Sigmoid colon (tissue), 7 donors: Measurements from ENCODE around the gene B4GALT3. TPM values are rescaled to one million over a fixed set of nuclear protein-coding genes. Genes with fewer than 3 reads are reported as not detected.
A peak's percentile ranks its signal among the peaks of the same experiment; 100 is the strongest.

Experiments
- DNase-seq: peaks from one replicate; pipeline ENCODE4 v3.0.0-alpha.2; 2019
- H3K27ac ChIP-seq, 4 donors: fragments of 200-600 bp; sonication (generic); one replicate each; pipeline ENCODE4 v1.5.1; 2016 to 2019; ENCODE audit warnings: mild to moderate bottlenecking in 1 of 4
- H3K27me3 ChIP-seq, 3 donors: fragments of 200-600 bp; sonication (generic); one replicate each; pipeline ENCODE4 v1.5.1; 2019; ENCODE audit warnings: mild to moderate bottlenecking in 1 of 3
- H3K36me3 ChIP-seq, 4 donors: fragments of 200-600 bp; sonication (generic); one replicate each; pipeline ENCODE4 v1.5.1; 2016 to 2019
- H3K4me1 ChIP-seq, 4 donors: fragments of 200-600 bp; sonication (generic); one replicate each; pipeline ENCODE4 v1.5.1; 2017 to 2019
- H3K4me3 ChIP-seq, 4 donors: fragments of 200-600 bp; sonication (generic); one replicate each; pipeline ENCODE4 v1.5.1; 2017 to 2019; ENCODE audit warnings: mild to moderate bottlenecking in 2 of 4, moderate library complexity in 1 of 4
- H3K9me3 ChIP-seq, 4 donors: fragments of 200-600 bp in 3 of 4; sonication (generic) in 3 of 4; one replicate each; pipeline versions ENCODE4 v1.5.1 to v1.6.1; 2013 to 2019
- EP300 ChIP-seq, 4 donors: sonication (generic); formaldehyde crosslinking; IDR thresholded peaks; one replicate each; pipeline ENCODE4 v1.6.1; 2017; ENCODE audit warnings: antibody characterized with exemption in 4 of 4
- POLR2A ChIP-seq, 2 donors: fragments of 450-650 bp; IDR thresholded peaks; one replicate each; pipeline ENCODE4 v1.6.1; 2016; ENCODE audit warnings: antibody characterized with exemption in 2 of 2, mild to moderate bottlenecking in 2 of 2, moderate library complexity in 2 of 2
- POLR2AphosphoS5 ChIP-seq, 4 donors: sonication (generic); formaldehyde crosslinking; IDR thresholded peaks; one replicate each; pipeline ENCODE4 v1.6.1; 2017; ENCODE audit warnings: antibody characterized with exemption in 4 of 4
- whole genome bisulfite sequencing, 2 donors: extraction: QIAGEN DNeasy Blood & Tissue Kit; methylation state at CpG; one replicate each; pipeline ENCODE4 v1.1.7; 2013; 5-methylcytosine and 5-hydroxymethylcytosine counted together
- intact Hi-C: fragments of 100-400 bp; cut with DNase I; formaldehyde crosslinking; loops from one replicate; pipeline ENCODE4 v1.15.1; 2023
- polyA plus RNA-seq, 3 donors: library from polyadenylated mRNA; stranded (reverse); fragments of 200-250 nt; gene quantifications; one replicate each; pipeline ENCODE4 v1.2.3, GENCODE V29; 2013
- total RNA-seq, 4 donors: library from RNA; depleted of rRNA; stranded (reverse); fragments of >200 nt; gene quantifications; one replicate each; pipeline ENCODE4 v1.1.0, GENCODE V29; 2016
- TF ChIP-seq, protein P1 (sequence below), 4 experiments: fragments of 450-650 bp in 3 of 4; fragments of 200-600 bp in 1 of 4; IDR thresholded peaks; one replicate each; pipeline ENCODE4 v1.5.1; 2016 to 2019; ENCODE audit warnings: antibody characterized with exemption in 4 of 4, mild to moderate bottlenecking in 3 of 4, moderate library complexity in 2 of 4
- donor health status: healthy with polysubstance abuse.
- donor health status: Bipolar disorder and iron deficiency.
- donor health status: healthy.

B4GALT3 gene
- total RNA-seq, result 10 to 100 TPM; 10.7 to 19.3 (median 14.8) TPM
- polyA plus RNA-seq, result 10 to 100 TPM; 13.4 to 33.4 (median 16.8) TPM

DNA sequence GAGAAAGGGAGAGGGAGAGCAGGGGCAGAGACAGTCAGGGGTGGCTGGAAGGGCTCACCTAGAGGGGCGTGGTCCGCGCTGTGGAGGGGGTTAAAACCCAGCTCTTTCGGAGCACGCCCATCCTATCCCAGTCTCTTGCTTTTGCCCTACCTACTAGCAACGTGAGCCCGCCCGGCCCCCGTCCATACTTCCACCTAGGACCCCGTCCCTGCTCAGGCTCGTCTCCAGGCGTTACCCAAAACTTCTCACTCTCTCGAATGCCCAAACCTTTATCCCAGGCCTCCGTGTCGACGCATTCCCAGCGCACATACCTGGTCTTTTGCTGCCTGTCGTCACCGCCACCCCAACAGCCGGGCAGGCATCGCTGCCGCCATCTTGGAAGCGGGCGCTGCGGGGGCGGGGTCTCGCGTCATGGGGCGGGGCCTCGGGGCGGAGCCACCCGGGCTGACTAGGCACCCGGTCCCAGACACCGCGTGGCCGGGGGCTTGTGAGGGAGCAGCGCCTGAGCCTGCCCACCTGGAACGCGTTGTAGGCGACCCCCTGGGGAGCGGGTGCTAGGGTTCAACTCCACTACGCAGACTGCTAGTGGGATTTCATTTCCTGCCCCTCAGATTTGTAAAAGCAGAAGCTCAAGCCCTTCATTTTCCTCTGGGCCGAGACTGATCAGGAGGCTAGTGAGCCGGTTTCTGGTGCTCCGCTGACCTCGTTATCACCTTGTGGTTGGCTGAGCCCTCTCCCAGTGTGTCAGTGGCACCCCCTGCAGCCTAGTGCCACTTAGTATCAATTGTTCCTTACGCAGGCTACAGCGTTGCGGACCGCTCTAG, at the start of gene B4GALT3:
B4GALT3 (minus strand) TSS at position 396 of the 824 bp plus-strand sequence. CDS start 1,447 bp downstream, outside the sequence.
- Histone ChIP-seq H3K9me3 (no peaks in the 10 kb centered on the region), H3K27me3 (no peaks in the 10 kb centered on the region), H3K36me3 (peaks cover 12 to 37% (median 15%) of the 10 kb centered on the region in 4 donors), H3K4me3 (peak within 1 kb of the TSS; percentile 64 to 78 (median 76)), H3K27ac (peak within 1 kb of the TSS; percentile 85 to 92 (median 88)), H3K4me1 (peaks cover 0 to 38% (median 24%) of the 10 kb centered on the region in 4 donors)
- peak; percentile 93 for DNase-seq
- WGBS, 2 donors, result 2 to 5% methylated on average over 50 of the region's 50 CpGs
- TF ChIP-seq EP300 (IDR thresholded peaks at IDR 0.05) (no peak), POLR2A (IDR thresholded peaks at IDR 0.05) (peak; percentile 67 to 71), POLR2AphosphoS5 (IDR thresholded peaks at IDR 0.05) (peak; percentile 88 to 93 (median 88))
- TF ChIP-seq, protein P1, sequence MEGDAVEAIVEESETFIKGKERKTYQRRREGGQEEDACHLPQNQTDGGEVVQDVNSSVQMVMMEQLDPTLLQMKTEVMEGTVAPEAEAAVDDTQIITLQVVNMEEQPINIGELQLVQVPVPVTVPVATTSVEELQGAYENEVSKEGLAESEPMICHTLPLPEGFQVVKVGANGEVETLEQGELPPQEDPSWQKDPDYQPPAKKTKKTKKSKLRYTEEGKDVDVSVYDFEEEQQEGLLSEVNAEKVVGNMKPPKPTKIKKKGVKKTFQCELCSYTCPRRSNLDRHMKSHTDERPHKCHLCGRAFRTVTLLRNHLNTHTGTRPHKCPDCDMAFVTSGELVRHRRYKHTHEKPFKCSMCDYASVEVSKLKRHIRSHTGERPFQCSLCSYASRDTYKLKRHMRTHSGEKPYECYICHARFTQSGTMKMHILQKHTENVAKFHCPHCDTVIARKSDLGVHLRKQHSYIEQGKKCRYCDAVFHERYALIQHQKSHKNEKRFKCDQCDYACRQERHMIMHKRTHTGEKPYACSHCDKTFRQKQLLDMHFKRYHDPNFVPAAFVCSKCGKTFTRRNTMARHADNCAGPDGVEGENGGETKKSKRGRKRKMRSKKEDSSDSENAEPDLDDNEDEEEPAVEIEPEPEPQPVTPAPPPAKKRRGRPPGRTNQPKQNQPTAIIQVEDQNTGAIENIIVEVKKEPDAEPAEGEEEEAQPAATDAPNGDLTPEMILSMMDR (IDR thresholded peaks at IDR 0.05), result peak in 1 of 4 experiments; percentile 7
- intact Hi-C loops, result loop anchor here (1.0 kb wide), 1 partner anchor 11 kb away; the partner anchor contains the start of gene PPOX

DNA sequence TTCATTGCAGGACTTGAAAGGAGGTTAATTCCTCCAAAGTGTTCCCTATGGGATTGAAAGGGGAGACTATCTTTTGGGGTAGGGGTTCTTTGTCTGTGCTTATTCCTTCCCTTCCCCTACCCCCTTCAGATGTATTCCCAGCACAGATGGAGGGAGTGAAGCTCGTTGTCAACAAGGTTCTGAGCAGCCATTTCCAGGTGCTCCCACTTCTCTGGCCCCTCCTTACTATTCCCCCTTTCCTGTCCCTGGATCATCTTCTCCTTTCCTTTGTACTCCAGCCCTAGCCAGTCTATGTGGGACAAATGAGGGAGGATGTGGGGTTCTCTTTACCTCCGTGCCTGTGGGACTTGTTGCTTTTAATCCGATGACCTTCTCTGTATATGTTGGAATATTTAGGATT, 49.5 kb upstream of the B4GALT3 start:
- H3K4me3 ChIP-seq, result peak overlapping the region; percentile 59 to 82 (median 78)
- no peak for DNase-seq
- 62 to 70% methylated on average over 3 of the region's 3 CpGs for WGBS, 2 donors
- H3K36me3 ChIP-seq, result peaks cover 7 to 34% (median 23%) of the 10 kb centered on the region in 4 donors
- peak overlapping the region; percentile 82 to 89 (median 85) for H3K27ac ChIP-seq
- TF ChIP-seq, protein P1 (IDR thresholded peaks at IDR 0.05), result no peak
- TF ChIP-seq POLR2AphosphoS5 (IDR thresholded peaks at IDR 0.05) (no peak), EP300 (IDR thresholded peaks at IDR 0.05) (no peak), POLR2A (IDR thresholded peaks at IDR 0.05) (no peak)
- H3K4me1 ChIP-seq, result peaks cover 0 to 31% (median 25%) of the 10 kb centered on the region in 4 donors
- no peaks in the 10 kb centered on the region for H3K27me3 ChIP-seq
- no peaks in the 10 kb centered on the region for H3K9me3 ChIP-seq
- intact Hi-C loops, result loop anchor here (1.0 to 5.0 kb wide), 5 partner anchors 16 to 156 kb away; partner anchors contain the start of genes MPZ and NDUFS2

DNA sequence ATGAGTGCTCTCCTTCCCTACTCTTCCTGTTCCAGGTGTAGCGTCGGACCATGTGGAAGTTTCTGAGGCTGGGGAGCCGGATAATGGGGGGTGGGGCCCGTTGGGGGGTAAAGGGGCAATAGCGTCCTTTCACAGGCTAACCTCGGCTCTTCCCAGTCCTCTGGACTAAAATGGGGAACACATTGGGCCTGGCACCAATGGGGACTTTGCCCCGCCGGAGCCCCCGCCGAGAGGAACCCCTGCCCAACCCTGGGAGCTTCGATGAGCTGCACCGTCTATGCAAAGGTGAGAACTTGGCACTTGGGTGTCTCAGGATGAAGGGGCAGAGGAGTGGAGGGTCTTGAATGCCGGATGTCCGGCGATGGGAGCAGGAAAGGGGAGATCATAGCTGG, 49.0 kb upstream of the B4GALT3 start:
- Histone ChIP-seq H3K27me3 (no peaks in the 10 kb centered on the region), H3K36me3 (peaks cover 7 to 34% (median 23%) of the 10 kb centered on the region in 4 donors), H3K27ac (peak overlapping the region; percentile 82 to 89 (median 85)), H3K4me1 (peaks cover 0 to 31% (median 25%) of the 10 kb centered on the region in 4 donors), H3K4me3 (peak overlapping the region; percentile 59 to 82 (median 78)), H3K9me3 (no peaks in the 10 kb centered on the region)
- no peak for DNase-seq
- 9 to 10% methylated on average over 15 of the region's 15 CpGs for WGBS, 2 donors
- intact Hi-C loops, result loop anchor here (1.0 to 5.0 kb wide), 5 partner anchors 16 to 156 kb away; partner anchors contain the start of genes MPZ and NDUFS2
- no peak for TF ChIP-seq POLR2A (IDR thresholded peaks at IDR 0.05)
- TF ChIP-seq EP300 (IDR thresholded peaks at IDR 0.05), result no peak
- TF ChIP-seq POLR2AphosphoS5 (IDR thresholded peaks at IDR 0.05), result no peak
- TF ChIP-seq, protein P1 (IDR thresholded peaks at IDR 0.05), result no peak

DNA sequence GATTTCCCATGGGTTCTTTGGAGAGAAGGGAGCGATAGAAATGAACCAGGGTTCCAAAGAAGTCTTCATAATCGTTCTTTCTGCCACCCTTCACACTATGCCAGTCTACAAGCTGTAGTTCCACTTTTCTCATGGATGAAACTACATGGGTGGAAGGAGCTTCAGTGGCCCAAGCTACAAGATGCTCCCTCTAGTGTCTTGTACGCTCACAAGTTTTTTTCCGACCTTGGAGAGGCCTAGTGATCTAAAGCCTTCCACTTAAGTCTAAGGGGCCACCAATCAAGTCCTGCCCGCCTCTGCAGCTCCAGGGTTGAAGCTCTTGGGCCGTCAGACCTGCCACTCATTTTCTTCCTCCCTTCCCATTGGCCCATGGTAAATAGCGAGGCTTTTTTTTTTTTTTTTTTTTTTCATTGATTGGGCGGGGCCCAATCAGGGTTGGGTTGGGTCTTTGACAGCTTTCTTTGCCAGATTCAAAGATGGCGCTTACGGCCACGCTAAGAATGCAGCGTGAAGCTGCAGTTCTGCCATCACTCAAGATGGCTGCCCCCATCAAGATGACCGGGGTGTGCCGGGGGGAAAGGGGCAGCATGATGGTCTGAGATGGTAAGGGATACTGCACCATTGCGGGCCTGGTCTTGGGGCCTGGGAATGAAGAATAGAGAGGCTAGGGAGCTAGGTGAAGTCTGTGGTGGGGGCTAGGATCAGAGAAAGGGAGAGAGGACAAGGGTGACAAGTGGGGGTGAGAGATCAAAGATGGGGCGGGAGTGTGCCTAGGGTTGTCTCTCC, 48.4 kb upstream of the B4GALT3 start, which contains the start of gene TOMM40L:
TOMM40L (plus strand) TSS at position 527 of the 786 bp plus-strand sequence. CDS start 430 bp downstream, outside the sequence.
- intact Hi-C loops, result loop anchor here (1.0 to 5.0 kb wide), 5 partner anchors 15 to 157 kb away; partner anchors contain the start of genes MPZ and NDUFS2
- TF ChIP-seq EP300 (IDR thresholded peaks at IDR 0.05) (no peak), POLR2A (IDR thresholded peaks at IDR 0.05) (no peak), POLR2AphosphoS5 (IDR thresholded peaks at IDR 0.05) (peak in 3 of 4 donors; percentile 2 to 73 (median 64))
- TF ChIP-seq, protein P1 (IDR thresholded peaks at IDR 0.05), result peak; percentile 41 to 59 (median 50)
- Histone ChIP-seq H3K36me3 (peaks cover 7 to 28% (median 23%) of the 10 kb centered on the region in 4 donors), H3K4me3 (peak within 1 kb of the TSS; percentile 59 to 82 (median 78)), H3K4me1 (peaks cover 0 to 31% (median 25%) of the 10 kb centered on the region in 4 donors), H3K27ac (peak within 1 kb of the TSS; percentile 82 to 89 (median 85)), H3K9me3 (no peaks in the 10 kb centered on the region), H3K27me3 (no peaks in the 10 kb centered on the region)
- peak; percentile 98 for DNase-seq
- 5 to 8% methylated on average over 16 of the region's 16 CpGs for WGBS, 2 donors
